GM19395 (cell line): ENCODE data around the gene PALLD.

ENCODE experiments used
- ATAC-seq: cut with Tn5 transposase; IDR thresholded peaks from one replicate; pipeline ENCODE4 v1.9.1; 2021; ENCODE audit warnings: mild to moderate bottlenecking, moderate library complexity; ENCODE audit not compliant: unreplicated experiment

Gene PALLD

GRCh38 chr4:168553714-168554370 lies 57.0 kb downstream of the PALLD start:
- ATAC-seq: no peak

GRCh38 chr4:168555437-168555836 lies 58.6 kb downstream of the PALLD start:
- no peak for ATAC-seq

DNA sequence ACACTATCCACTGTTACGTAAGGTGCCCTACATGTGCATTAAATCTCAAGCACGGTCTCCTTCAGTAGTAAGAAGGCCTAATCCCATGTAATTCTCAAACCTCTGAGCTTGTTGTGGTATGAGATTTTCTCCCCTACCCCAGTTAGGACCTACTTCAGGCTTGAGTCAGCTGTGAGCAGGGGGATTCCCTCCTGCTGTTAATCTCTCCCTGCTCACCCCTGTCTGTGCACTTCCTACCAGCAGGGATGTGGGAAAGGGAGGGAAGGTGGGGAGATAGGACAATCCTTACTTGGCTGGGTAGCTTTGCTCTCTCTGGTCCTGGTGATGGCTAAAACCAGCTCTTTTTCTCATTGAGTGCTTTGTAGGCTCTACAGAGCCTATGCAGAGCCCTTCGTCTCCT lies 60.8 kb downstream of the PALLD start:
- ATAC-seq: no peak

- no peak for ATAC-seq
These were observed 61.7 kb downstream of the PALLD start for GRCh38 chr4:168558599-168558998.

- no peak for ATAC-seq
These were observed 63.6 kb downstream of the PALLD start for GRCh38 chr4:168560184-168561180.

DNA sequence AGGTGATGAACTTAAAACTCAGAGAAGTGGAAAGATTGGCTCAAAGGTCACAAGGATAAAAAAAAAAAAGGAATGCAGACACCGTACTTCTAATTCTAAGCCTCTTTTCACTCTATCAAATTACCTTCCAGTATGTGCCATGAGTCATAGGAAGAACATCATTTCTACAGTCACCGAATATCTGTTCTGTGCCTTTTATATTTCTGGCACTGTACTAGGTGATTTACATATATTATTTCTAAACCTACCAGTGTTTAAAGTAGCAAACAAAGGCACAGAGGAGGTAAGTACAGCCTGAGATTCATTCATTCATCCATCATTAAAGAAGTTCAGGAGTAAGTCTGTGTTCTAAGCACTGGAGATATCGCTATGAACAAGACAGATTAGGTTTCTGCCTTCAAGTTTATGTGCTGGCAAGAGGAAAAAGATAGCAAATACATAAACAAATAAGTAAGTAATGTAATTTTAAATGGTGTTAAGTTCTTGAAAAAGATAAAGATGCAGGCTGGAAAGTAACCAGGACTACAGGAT lies 65.3 kb downstream of the PALLD start:
- ATAC-seq: no peak

- no peak for ATAC-seq
These were observed 67.2 kb downstream of the PALLD start for GRCh38 chr4:168564023-168564422.

DNA sequence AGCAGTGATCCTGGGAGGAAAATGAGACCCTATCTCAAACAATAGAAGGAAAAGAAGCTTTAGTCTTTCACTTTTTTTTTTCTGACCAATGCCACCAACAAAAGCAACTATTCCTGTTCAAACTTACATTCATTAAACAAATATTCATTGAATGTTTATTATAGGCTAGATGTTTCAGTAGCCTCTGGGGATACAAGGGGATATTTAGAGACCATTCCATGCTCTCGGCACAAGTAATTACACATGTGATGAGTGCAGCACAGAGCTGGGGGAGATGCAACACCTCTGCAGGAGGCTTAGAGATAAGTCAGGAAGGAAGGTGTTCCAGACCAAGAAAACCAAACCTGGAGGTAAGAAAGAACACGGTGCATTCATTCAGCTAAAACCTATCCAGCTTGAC lies 68.3 kb downstream of the PALLD start:
- ATAC-seq: no peak

DNA sequence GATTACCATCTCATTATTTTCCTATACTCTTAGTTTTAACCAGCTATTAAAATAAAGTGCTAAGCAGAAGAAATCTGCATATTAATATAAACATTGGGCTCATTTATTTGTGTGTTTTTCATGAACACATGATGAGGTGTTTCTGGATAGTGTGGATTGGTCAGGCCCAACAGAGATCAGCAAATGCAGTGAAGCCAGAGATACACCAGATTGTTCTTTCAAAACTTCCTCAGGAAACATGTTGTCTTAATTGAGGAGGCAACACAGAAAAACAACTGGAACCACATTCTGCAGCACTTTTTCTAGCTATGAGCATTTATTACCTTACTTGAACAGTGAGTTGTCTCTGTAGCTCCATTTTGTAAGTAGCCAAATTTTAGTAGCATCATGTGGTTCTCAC lies 69.9 kb downstream of the PALLD start:
- ATAC-seq: no peak

DNA sequence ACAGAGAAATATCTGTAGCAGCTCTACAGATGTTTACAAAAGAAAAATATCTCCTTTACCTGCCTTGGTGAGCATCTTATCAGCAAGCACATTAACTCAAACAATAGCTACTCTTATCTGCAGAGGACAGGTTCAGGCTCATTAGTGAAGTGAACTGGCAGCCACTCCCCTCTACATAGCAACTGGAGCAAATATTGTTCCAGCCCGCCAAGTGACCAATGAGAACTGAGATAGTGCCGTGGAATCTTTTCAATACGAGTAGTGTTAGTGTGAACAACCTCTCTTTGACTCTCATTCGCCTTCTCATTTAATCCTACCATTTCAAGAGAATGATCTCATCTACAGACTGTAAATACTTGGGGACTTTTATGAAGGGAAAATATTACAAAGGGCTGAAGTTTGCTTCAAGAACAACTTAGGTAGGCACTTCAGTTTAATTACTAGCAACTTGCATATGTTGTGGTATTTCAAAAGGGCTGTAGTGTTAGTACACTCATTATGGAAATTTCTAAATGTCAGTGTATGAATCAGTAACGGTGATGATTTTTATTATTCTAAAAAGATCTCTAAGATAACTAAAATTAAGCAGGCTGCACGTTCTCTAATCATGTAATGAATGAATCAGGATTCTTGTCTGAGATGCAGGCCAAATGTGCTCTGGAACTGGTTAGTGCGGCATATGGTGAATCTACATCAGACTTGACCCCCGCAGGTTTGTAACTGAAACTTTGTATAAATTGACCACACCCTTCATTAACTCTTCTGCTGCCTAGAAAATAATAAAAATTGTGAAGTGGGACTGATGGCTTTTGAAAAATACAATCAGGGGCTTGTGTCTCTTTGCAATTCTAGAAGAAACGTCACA lies 72.4 kb downstream of the PALLD start:
- no peak for ATAC-seq

GRCh38 chr4:168569931-168570276 lies 73.1 kb downstream of the PALLD start:
- ATAC-seq: no peak

DNA sequence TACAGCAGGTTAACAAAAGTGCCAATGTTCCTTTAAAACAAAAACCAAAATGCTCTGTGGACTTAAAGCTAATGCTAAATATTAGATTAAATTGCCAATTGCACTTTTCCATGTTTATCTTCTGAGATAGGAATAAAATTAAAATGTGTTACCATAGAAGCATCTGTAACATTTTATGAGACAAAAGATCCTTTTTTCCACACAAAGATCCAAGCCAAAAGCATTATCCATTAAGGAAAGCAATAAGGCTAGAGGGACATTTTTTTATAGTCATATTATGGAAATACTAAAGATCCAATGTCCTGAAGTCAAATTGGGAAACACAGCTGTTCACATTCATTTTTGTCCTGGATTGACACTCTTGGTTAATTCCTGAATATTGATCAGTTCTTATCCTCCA lies 73.6 kb downstream of the PALLD start:
- ATAC-seq: no peak

GRCh38 chr4:168572002-168572401 lies 75.2 kb downstream of the PALLD start:
- ATAC-seq: no peak

GRCh38 chr4:168573870-168574269 lies 77.0 kb downstream of the PALLD start:
- no peak for ATAC-seq

DNA sequence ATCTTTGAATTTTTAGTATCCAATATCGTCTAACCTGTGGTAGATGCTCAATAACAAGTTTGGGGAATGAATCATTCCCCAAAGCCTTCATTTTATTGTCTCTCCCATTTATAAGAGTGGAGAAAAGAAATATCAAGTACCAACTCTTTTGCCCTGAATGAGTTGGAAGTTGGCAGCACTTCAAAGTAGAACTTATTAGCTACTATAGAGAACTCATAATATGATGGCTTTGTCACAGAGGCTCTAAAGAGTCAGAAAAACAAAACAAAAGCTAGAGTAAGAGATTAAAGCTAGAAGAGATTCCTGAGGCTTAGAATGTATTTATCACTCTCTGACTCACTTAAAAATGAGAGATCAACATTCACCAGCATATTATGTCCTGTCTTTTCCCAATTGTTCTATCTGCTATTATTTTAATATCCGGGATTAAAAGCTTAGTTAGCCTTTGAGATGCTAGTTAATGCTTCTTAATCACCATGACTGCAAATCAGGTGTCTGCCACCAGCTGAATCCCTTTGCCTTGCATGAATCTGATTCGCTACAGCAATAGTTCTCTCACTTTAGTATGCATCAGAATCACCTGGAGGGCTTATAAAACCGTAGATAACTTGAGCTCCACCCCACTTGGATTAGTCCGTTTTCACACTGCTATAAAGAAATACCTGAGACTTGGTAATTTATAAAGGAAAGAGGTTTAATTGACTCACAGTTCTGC lies 77.9 kb downstream of the PALLD start:
- no peak for ATAC-seq

DNA sequence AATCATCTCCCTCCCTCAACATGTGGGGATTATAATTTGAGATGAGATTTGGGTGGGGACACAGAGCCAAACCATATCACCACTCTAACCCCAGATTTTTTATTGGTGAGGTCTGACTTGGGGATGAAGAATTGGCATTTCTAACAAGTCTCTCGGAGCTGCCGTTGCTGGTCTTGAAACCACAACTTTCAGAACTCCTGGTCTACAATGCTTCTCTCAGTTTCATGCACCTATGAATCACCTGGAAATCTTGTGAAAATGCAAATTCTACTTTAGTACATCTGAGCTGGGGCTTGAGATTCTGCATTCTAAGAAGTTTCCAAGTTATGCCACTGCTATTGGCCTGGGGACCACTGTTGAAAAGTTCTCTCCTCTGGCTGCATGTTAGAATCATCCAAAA lies 78.6 kb downstream of the PALLD start:
- no peak for ATAC-seq

DNA sequence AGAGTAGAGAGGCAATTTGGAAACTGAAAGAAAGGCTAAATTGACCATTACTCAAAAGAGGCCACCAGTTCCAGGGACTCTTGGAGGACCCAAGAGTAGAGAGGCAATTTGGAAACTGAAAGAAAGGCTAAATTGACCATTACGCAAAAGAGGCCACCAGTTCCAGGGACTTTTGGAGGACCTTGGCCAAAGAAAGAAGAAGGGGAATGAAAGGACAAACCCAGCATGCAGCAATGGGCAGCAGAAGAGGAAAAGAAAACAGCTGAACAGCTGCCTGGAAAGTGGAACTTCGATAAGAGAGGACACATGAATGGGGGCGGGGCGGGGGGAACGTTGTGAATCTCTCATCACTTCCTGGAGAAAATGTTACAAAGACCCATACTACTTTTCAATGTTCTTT lies 80.8 kb downstream of the PALLD start:
- ATAC-seq: no peak

DNA sequence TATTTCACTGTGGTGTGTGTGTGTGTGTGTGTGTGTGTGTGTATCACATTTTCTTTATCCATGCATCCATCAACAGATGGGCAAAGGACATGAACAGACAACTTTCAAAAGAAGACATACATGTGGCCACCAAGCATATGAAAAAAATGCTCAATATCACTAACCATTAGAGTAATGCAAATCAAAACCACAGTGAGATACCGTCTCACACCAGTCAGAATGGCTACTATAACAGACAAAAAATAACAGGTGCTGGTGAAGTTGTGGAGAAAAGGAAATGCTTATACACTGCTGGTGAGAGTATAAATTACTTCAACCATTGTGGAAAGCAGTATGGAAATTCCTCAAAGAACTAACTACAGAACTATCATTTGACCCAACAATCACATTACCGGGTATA lies 83.4 kb downstream of the PALLD start:
- no peak for ATAC-seq

DNA sequence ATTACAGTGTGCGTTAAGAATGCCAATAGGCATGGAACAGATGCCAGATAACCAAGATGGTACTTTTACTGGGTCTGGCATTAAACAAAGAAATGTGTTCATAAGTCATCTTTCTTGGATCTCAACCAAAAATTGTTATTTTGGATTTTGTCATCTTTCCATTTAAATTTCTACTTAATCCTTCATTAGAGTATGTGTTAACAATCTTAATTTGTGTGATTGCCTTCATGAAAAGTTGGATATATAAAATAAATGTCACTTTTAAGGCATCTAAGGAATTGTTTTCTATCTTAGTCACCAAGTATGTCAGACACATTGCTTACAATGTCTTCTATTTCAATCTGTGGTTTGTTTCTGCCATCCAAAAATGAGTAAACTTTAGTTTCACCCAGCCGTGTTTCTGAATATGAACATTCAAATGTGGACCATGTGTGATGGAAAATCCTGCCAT lies 87.5 kb downstream of the PALLD start:
- peak; percentile 74 for ATAC-seq
